ENCODE measurements around the gene HEYL. TPM values are rescaled to one million over a fixed set of nuclear protein-coding genes. Genes with fewer than 3 reads are reported as not detected.

HEYL gene
- total and polyA plus RNA-seq, 4 donors, result 7.6 to 19.6 (median 10.9) TPM

DNA sequence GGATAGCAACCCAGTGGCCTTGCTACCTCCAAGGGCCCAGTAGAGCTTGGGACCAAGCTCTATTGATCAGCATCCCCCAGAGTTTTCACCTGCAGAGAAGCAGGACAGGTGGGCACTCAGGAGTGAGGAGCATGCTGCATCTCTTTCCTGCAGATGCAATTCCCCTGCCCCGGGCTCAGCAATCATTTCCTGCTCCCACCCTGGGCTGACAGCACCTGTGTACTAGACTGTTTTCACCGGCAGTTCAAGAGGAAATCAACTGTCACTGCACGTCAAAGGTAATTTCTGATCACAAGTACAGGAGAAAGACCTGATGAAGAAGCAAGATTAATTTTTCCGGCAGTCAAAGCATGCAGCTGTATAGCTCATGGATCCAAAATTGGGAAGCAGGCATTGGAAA lies 41.3 kb upstream of the HEYL start:
- no peak overlapping the region for H3K27ac ChIP-seq (ENCODE audit: low read depth in 1 of 2, low read length in 1 of 2)
- H3K36me3 ChIP-seq (ENCODE audit: control insufficient read depth in 4 of 4, insufficient read depth in 4 of 4, low read length in 4 of 4), result no peaks in the 10 kb centered on the region
- H3K9ac ChIP-seq (ENCODE audit: insufficient read depth in 1 of 2, low read length in 2 of 2), result no peak overlapping the region
- WGBS, 2 donors, result 46 to 70% methylated on average over 4 of the region's 4 CpGs
- peaks cover 0 to 6% (median 0%) of the 10 kb centered on the region in 5 donors for H3K4me1 ChIP-seq (ENCODE audit: control insufficient read depth in 5 of 5, insufficient read depth in 5 of 5, low read length in 5 of 5)
- TF ChIP-seq, protein P1, sequence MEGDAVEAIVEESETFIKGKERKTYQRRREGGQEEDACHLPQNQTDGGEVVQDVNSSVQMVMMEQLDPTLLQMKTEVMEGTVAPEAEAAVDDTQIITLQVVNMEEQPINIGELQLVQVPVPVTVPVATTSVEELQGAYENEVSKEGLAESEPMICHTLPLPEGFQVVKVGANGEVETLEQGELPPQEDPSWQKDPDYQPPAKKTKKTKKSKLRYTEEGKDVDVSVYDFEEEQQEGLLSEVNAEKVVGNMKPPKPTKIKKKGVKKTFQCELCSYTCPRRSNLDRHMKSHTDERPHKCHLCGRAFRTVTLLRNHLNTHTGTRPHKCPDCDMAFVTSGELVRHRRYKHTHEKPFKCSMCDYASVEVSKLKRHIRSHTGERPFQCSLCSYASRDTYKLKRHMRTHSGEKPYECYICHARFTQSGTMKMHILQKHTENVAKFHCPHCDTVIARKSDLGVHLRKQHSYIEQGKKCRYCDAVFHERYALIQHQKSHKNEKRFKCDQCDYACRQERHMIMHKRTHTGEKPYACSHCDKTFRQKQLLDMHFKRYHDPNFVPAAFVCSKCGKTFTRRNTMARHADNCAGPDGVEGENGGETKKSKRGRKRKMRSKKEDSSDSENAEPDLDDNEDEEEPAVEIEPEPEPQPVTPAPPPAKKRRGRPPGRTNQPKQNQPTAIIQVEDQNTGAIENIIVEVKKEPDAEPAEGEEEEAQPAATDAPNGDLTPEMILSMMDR (IDR thresholded peaks at IDR 0.05; ENCODE audit: control extremely low read depth, extremely low read depth), result no peak
- ATAC-seq (ENCODE audit: insufficient read depth, low FRiP score), result no peak
- no peak for DNase-seq
- no peak overlapping the region for H3K4me3 ChIP-seq
- H3K27me3 ChIP-seq (ENCODE audit: control insufficient read depth in 3 of 3, insufficient read depth in 3 of 3, low read length in 2 of 3), result peaks cover 0 to 53% (median 45%) of the 10 kb centered on the region in 3 donors
- H3K9me3 ChIP-seq (ENCODE audit: control insufficient read depth in 4 of 4, insufficient read depth in 3 of 4, low read length in 3 of 4), result no peaks in the 10 kb centered on the region

DNA sequence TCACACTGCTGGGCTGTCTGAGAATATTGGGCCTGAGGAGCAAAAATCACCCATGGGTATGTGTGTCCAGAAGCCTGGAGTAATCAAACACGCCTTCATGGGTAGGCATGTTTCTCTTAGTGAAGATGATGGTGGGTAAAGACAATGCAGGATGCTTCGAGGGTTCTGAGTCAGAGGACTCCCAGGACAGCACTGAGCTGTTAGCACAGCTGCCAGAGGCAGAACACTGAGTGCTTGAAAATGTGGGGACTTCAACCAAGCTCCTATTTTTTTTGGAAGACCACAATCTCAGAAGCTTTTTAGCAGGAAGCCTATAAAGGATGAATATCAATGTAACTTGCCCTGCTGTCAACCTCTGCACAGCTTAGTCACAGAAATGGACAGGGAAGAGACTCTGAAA lies 40.4 kb upstream of the HEYL start:
- H3K4me3 ChIP-seq, result no peak overlapping the region
- no peaks in the 10 kb centered on the region for H3K9me3 ChIP-seq (ENCODE audit: control insufficient read depth in 4 of 4, insufficient read depth in 3 of 4, low read length in 3 of 4)
- peaks cover 0 to 46% (median 39%) of the 10 kb centered on the region in 3 donors for H3K27me3 ChIP-seq (ENCODE audit: control insufficient read depth in 3 of 3, insufficient read depth in 3 of 3, low read length in 2 of 3)
- TF ChIP-seq, protein P1 (IDR thresholded peaks at IDR 0.05; ENCODE audit: control extremely low read depth, extremely low read depth), result no peak
- no peaks in the 10 kb centered on the region for H3K36me3 ChIP-seq (ENCODE audit: control insufficient read depth in 4 of 4, insufficient read depth in 4 of 4, low read length in 4 of 4)
- DNase-seq, result no peak
- WGBS, 2 donors, result 82 to 84% methylated on average over 2 of the region's 2 CpGs
- peaks cover 0 to 6% (median 0%) of the 10 kb centered on the region in 5 donors for H3K4me1 ChIP-seq (ENCODE audit: control insufficient read depth in 5 of 5, insufficient read depth in 5 of 5, low read length in 5 of 5)
- no peak overlapping the region for H3K27ac ChIP-seq (ENCODE audit: low read depth in 1 of 2, low read length in 1 of 2)
- H3K9ac ChIP-seq (ENCODE audit: insufficient read depth in 1 of 2, low read length in 2 of 2), result no peak overlapping the region
- ATAC-seq (ENCODE audit: insufficient read depth, low FRiP score), result no peak

DNA sequence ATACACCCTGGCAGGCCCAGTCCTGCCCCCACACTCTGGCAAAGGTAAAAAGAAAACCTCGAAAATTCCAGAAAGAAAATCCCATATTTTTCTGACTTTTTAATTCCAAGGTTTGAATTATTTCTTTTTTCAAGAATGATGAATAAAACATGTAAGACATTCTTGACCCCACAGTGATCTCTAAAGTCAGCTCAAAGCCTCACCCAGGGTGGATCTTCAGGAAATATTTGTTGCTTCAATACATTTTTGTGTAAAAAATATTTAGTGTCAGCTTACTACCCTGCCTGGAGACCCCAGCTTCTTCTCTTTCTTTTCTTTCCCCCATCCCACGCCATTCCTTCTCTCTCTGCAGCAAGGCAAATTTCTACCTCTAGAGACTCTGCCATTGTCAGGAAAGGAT lies 39.4 kb upstream of the HEYL start:
- TF ChIP-seq, protein P1 (IDR thresholded peaks at IDR 0.05; ENCODE audit: control extremely low read depth, extremely low read depth), result no peak
- Histone ChIP-seq H3K4me1 (ENCODE audit: control insufficient read depth in 5 of 5, insufficient read depth in 5 of 5, low read length in 5 of 5) (peaks cover 0 to 5% (median 0%) of the 10 kb centered on the region in 5 donors), H3K27ac (ENCODE audit: low read depth in 1 of 2, low read length in 1 of 2) (no peak overlapping the region), H3K27me3 (ENCODE audit: control insufficient read depth in 3 of 3, insufficient read depth in 3 of 3, low read length in 2 of 3) (peaks cover 0 to 39% (median 34%) of the 10 kb centered on the region in 3 donors), H3K36me3 (ENCODE audit: control insufficient read depth in 4 of 4, insufficient read depth in 4 of 4, low read length in 4 of 4) (no peaks in the 10 kb centered on the region), H3K9ac (ENCODE audit: insufficient read depth in 1 of 2, low read length in 2 of 2) (no peak overlapping the region), H3K9me3 (ENCODE audit: control insufficient read depth in 4 of 4, insufficient read depth in 3 of 4, low read length in 3 of 4) (no peaks in the 10 kb centered on the region), H3K4me3 (no peak overlapping the region)
- WGBS, 2 donors, result 78 to 84% methylated on average over 2 of the region's 2 CpGs
- ATAC-seq (ENCODE audit: insufficient read depth, low FRiP score), result no peak
- no peak for DNase-seq

DNA sequence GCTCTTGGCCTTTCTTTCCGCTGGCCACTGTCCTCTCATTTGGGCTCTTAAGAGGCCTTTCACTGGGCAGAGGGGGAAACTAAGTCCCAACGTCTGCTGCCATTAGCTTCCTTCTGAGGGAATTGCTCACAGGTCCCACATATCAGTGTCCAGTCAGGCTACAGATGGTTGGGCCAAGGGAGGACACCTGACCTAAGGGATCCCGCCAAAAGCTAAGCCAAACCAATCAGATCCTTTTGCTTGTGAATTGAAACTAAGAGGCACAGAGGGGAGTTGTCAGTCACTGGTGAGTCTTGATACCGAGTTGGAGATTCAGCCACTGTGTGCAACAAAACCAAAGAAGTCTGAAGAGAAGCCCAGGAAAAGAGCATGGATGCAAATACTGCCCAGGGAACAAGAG lies 38.2 kb upstream of the HEYL start:
- Histone ChIP-seq H3K4me3 (no peak overlapping the region), H3K4me1 (ENCODE audit: control insufficient read depth in 5 of 5, insufficient read depth in 5 of 5, low read length in 5 of 5) (peaks cover 0 to 2% (median 0%) of the 10 kb centered on the region in 5 donors), H3K36me3 (ENCODE audit: control insufficient read depth in 4 of 4, insufficient read depth in 4 of 4, low read length in 4 of 4) (no peaks in the 10 kb centered on the region), H3K9me3 (ENCODE audit: control insufficient read depth in 4 of 4, insufficient read depth in 3 of 4, low read length in 3 of 4) (no peaks in the 10 kb centered on the region), H3K27me3 (ENCODE audit: control insufficient read depth in 3 of 3, insufficient read depth in 3 of 3, low read length in 2 of 3) (peaks cover 0 to 35% (median 30%) of the 10 kb centered on the region in 3 donors), H3K27ac (ENCODE audit: low read depth in 1 of 2, low read length in 1 of 2) (no peak overlapping the region), H3K9ac (ENCODE audit: insufficient read depth in 1 of 2, low read length in 2 of 2) (no peak overlapping the region)
- 89% methylated on average over 4 of the region's 4 CpGs for WGBS, 2 donors
- TF ChIP-seq, protein P1 (IDR thresholded peaks at IDR 0.05; ENCODE audit: control extremely low read depth, extremely low read depth), result no peak
- DNase-seq (no peak), ATAC-seq (ENCODE audit: insufficient read depth, low FRiP score) (no peak)
